Measurements from ENCODE around the gene AURKA.
"Not testable (repeated sequence)": the region's sequence is repeated elsewhere in the genome, so short reads cannot be mapped to it uniquely, and the experiment has no call there.

The AURKA gene

GRCh38 chr20:56390396-56390795 lies 1.6 kb downstream of the AURKA start:
- DNase-seq (ENCODE audit: low read depth), result not testable (repeated sequence)

GRCh38 chr20:56389807-56390206 lies 2.2 kb downstream of the AURKA start:
- no peak for DNase-seq (ENCODE audit: low read depth)

GRCh38 chr20:56388882-56389281 lies 3.1 kb downstream of the AURKA start:
- no peak for DNase-seq (ENCODE audit: low read depth)

GRCh38 chr20:56386219-56386618 lies 5.8 kb downstream of the AURKA start:
- no peak for DNase-seq (ENCODE audit: low read depth)

GRCh38 chr20:56385130-56385529 lies 6.9 kb downstream of the AURKA start:
- DNase-seq (ENCODE audit: low read depth), result no peak

GRCh38 chr20:56383334-56383733 lies 8.7 kb downstream of the AURKA start:
- no peak for DNase-seq (ENCODE audit: low read depth)

GRCh38 chr20:56382696-56383095 lies 9.3 kb downstream of the AURKA start:
- no peak for DNase-seq (ENCODE audit: low read depth)

- DNase-seq (ENCODE audit: low read depth), result no peak
Observed at GRCh38 chr20:56381501-56381900, 10.5 kb downstream of the AURKA start.

GRCh38 chr20:56380375-56380774 lies 11.6 kb downstream of the AURKA start:
- DNase-seq (ENCODE audit: low read depth), result no peak

- no peak for DNase-seq (ENCODE audit: low read depth)
Observed at GRCh38 chr20:56378386-56378785, 13.6 kb downstream of the AURKA start.

- DNase-seq (ENCODE audit: low read depth), result no peak
Observed at GRCh38 chr20:56376331-56376730, 15.7 kb downstream of the AURKA start.

- no peak for DNase-seq (ENCODE audit: low read depth)
Observed at GRCh38 chr20:56373942-56374341, 18.1 kb downstream of the AURKA start.

GRCh38 chr20:56372850-56373249 lies 19.2 kb downstream of the AURKA start:
- DNase-seq (ENCODE audit: low read depth), result no peak

- no peak for DNase-seq (ENCODE audit: low read depth)
Observed at GRCh38 chr20:56371977-56372376, 20.0 kb downstream of the AURKA start.

GRCh38 chr20:56369179-56369578 lies 22.8 kb downstream of the AURKA start:
- DNase-seq (ENCODE audit: low read depth), result no peak

- no peak for DNase-seq (ENCODE audit: low read depth)
Observed at GRCh38 chr20:56368351-56369134, 23.5 kb downstream of the AURKA start.

GRCh38 chr20:56363491-56363890 lies 28.5 kb downstream of the AURKA start:
- no peak for DNase-seq (ENCODE audit: low read depth)

GRCh38 chr20:56362833-56363413 lies 29.1 kb downstream of the AURKA start:
- DNase-seq (ENCODE audit: low read depth), result no peak

GRCh38 chr20:56361900-56362299 lies 30.1 kb downstream of the AURKA start:
- no peak for DNase-seq (ENCODE audit: low read depth)

- no peak for DNase-seq (ENCODE audit: low read depth)
Observed at GRCh38 chr20:56360908-56361205, 31.2 kb downstream of the AURKA start.

- no peak for DNase-seq (ENCODE audit: low read depth)
Observed at GRCh38 chr20:56360133-56360907, 31.7 kb downstream of the AURKA start.

GRCh38 chr20:56359212-56360132 lies 32.5 kb downstream of the AURKA start:
- DNase-seq (ENCODE audit: low read depth), result no peak

All from stimulated activated CD8-positive, alpha-beta memory T cell treated with anti-CD3 and anti-CD28 coated beads, Interleukin-15, amount 100 ng/mL, for 1 hour (primary cell).